HepG2 (cell line): ENCODE measurements around the gene RGS14. TPM values are rescaled to one million over a fixed set of nuclear protein-coding genes. Genes with fewer than 3 reads are reported as not detected.

Experiments
- ARID5B ChIP-seq: IDR thresholded peaks from 2 replicates; pipeline ENCODE4 v1.4.0; 2020; ENCODE audit warnings: mild to moderate bottlenecking, missing genetic modification reagents
- ATF7 ChIP-seq, 2 experiments: fragments of 450-650 bp in 1 of 2; sonication (generic) in 1 of 2; formaldehyde crosslinking in 1 of 2; IDR thresholded peaks; 2 replicates each; pipeline versions ENCODE4 v1.4.0 to v1.6.1; 2016 to 2020; ENCODE audit warnings: antibody characterized with exemption in 1 of 2, mild to moderate bottlenecking in 1 of 2, missing genetic modification reagents in 1 of 2
- ATF7-NPFF ChIP-seq: sonication (generic); formaldehyde crosslinking; IDR thresholded peaks from 2 replicates; pipeline ENCODE4 v1.8.1; 2023; ENCODE audit warnings: mild to moderate bottlenecking, low read depth, missing genetic modification reagents, moderate library complexity
- HNF1B ChIP-seq: sonication (generic); formaldehyde crosslinking; IDR thresholded peaks from 2 replicates; pipeline ENCODE4 v1.5.1; 2020; ENCODE audit warnings: mild to moderate bottlenecking, moderate library complexity, missing genetic modification reagents
- NCOA5 ChIP-seq: sonication (generic); formaldehyde crosslinking; IDR thresholded peaks from 2 replicates; pipeline ENCODE4 v1.4.0; 2020; ENCODE audit warnings: missing genetic modification reagents
- NFKB2 ChIP-seq: sonication (generic); formaldehyde crosslinking; IDR thresholded peaks from 2 replicates; pipeline ENCODE4 v1.4.0; 2020; ENCODE audit warnings: missing genetic modification reagents, borderline replicate concordance
- PITX1 ChIP-seq: sonication (generic); formaldehyde crosslinking; IDR thresholded peaks from 2 replicates; pipeline ENCODE4 v1.5.1; 2020; ENCODE audit warnings: mild to moderate bottlenecking, missing genetic modification reagents
- PRDM15 ChIP-seq: sonication (generic); formaldehyde crosslinking; IDR thresholded peaks from 2 replicates; pipeline ENCODE4 v1.4.0; 2020; ENCODE audit warnings: missing genetic modification reagents
- PRMT3 ChIP-seq: sonication (generic); formaldehyde crosslinking; IDR thresholded peaks from 2 replicates; pipeline ENCODE4 v1.8.1; 2022; ENCODE audit warnings: low read depth, mild to moderate bottlenecking, moderate library complexity, missing genetic modification reagents, borderline replicate concordance
- TFDP2 ChIP-seq: sonication (generic); formaldehyde crosslinking; IDR thresholded peaks from 2 replicates; pipeline ENCODE4 v1.4.0; 2020; ENCODE audit warnings: missing genetic modification reagents
- TOE1 ChIP-seq: sonication (generic); formaldehyde crosslinking; IDR thresholded peaks from 2 replicates; pipeline ENCODE4 v1.4.0; 2020; ENCODE audit warnings: mild to moderate bottlenecking, missing genetic modification reagents
- UBTF ChIP-seq: sonication (generic); formaldehyde crosslinking; IDR thresholded peaks from 2 replicates; pipeline ENCODE4 v1.4.0; 2020; ENCODE audit warnings: mild to moderate bottlenecking, missing genetic modification reagents
- ZMYM4 ChIP-seq: sonication (generic); formaldehyde crosslinking; IDR thresholded peaks from 2 replicates; pipeline ENCODE4 v1.8.1; 2023; ENCODE audit warnings: mild to moderate bottlenecking, missing genetic modification reagents
- polyA plus RNA-seq, 8 experiments: library from polyadenylated mRNA; depleted of rRNA in 3 of 8; stranded (reverse) in 7 of 8; unstranded in 1 of 8; fragments of >200 nt; fragmentation: Illumina TruSeq in 4 of 8; extraction: Trizol in 4 of 8; gene quantifications; 2 replicates each; pipeline versions ENCODE4 v1.2.1 to v1.2.3, GENCODE V29; 2011 to 2016; ENCODE audit warnings: low read depth in 4 of 8, missing spikeins in 1 of 8, mixed read lengths in 1 of 8; ENCODE audit not compliant: insufficient read depth in 1 of 8
- total RNA-seq, 5 experiments: library from RNA; depleted of rRNA; stranded (reverse); fragments of >200 nt; fragmentation: Illumina TruSeq; extraction: Trizol; gene quantifications; 2 replicates each; pipeline ENCODE4 v1.2.3, GENCODE V29; 2016; ENCODE audit warnings: low read depth in 1 of 5

The RGS14 gene
- total and polyA plus RNA-seq, 2 of the 13 experiments (the other 11 are each of a cell fraction or from before 2014, with no cell fraction given), result 11.1 to 17.2 TPM

- TF ChIP-seq ARID5B (CRISPR knock-in tag), result 0 out of 2 replicates have a peak, but pooled peaks have one; percentile 14
- no peak for TF ChIP-seq ZMYM4 (CRISPR knock-in tag)
- TF ChIP-seq NCOA5 (CRISPR knock-in tag), result no peak
- TF ChIP-seq TFDP2 (CRISPR knock-in tag), result no peak
- TF ChIP-seq ATF7 (IDR thresholded peaks at IDR 0.05), result no peak
- TF ChIP-seq ATF7 (CRISPR knock-in tag; IDR thresholded peaks at IDR 0.05), result no peak
- peak; percentile 94 for TF ChIP-seq PRDM15 (CRISPR knock-in tag)
- no peak for TF ChIP-seq HNF1B (CRISPR knock-in tag)
- no peak for TF ChIP-seq UBTF (CRISPR knock-in tag)
- 0 out of 2 replicates have a peak, but pooled peaks have one; percentile 12 for TF ChIP-seq TOE1 (CRISPR knock-in tag)
- peak; percentile 74; the same call in 1 of the 2 replicates for TF ChIP-seq ATF7-NPFF
- no peak for TF ChIP-seq PRMT3 (CRISPR knock-in tag)
- no peak for TF ChIP-seq PITX1 (CRISPR knock-in tag)
- 0 out of 2 replicates have a peak, but pooled peaks have one; percentile 2 for TF ChIP-seq NFKB2 (CRISPR knock-in tag)
Measured at GRCh38 chr5:177377851-177378776, 20.4 kb downstream of the RGS14 start (continued).
